GM12801 (cell line): Measurements from ENCODE around the gene RGS17.

Experiments used
- CTCF ChIP-seq: IDR thresholded peaks from one replicate; pipeline ENCODE4 v1.5.1; 2011; ENCODE audit warnings: control low read depth; ENCODE audit not compliant: insufficient read length; ENCODE audit errors: extremely low read depth

RGS17 gene

GRCh38 chr6:153058909-153059308, 72.2 kb downstream of the RGS17 start:
- TF ChIP-seq CTCF, result no peak

- no peak for TF ChIP-seq CTCF
Observed at GRCh38 chr6:153058291-153058690, 72.8 kb downstream of the RGS17 start.

GRCh38 chr6:153056308-153056707, 74.8 kb downstream of the RGS17 start:
- TF ChIP-seq CTCF, result no peak

GRCh38 chr6:153051801-153052200, 79.3 kb downstream of the RGS17 start:
- no peak for TF ChIP-seq CTCF

GRCh38 chr6:153048631-153049030, 82.5 kb downstream of the RGS17 start:
- TF ChIP-seq CTCF, result no peak

GRCh38 chr6:153047386-153047785, 83.7 kb downstream of the RGS17 start:
- no peak for TF ChIP-seq CTCF

- TF ChIP-seq CTCF, result no peak
Observed at GRCh38 chr6:153045271-153045670, 85.8 kb downstream of the RGS17 start.

- TF ChIP-seq CTCF, result no peak
Observed at GRCh38 chr6:153044295-153044694, 86.8 kb downstream of the RGS17 start.
